D721Med (cell line): ENCODE results near the gene SMIM8.

Experiments used
- DNase-seq: peaks from one replicate; pipeline ENCODE4 v3.0.0; 2011; ENCODE audit warnings: low spot score; ENCODE audit not compliant: insufficient read length
- FAIRE-seq: peaks from 2 replicates; lab custom pipeline; 2011; peaks lifted over from hg19 to GRCh38; lab: Jason Lieb, UNC
- CTCF ChIP-seq: IDR thresholded peaks from 2 replicates; pipeline ENCODE4 v1.5.1; 2012; ENCODE audit warnings: mild to moderate bottlenecking, control low read depth; ENCODE audit not compliant: insufficient read depth; ENCODE audit errors: missing control alignments

SMIM8 gene

GRCh38 chr6:87333591-87334181 is 11.3 kb downstream of the SMIM8 start:
- no peak for TF ChIP-seq CTCF
- no peak for FAIRE-seq
- DNase-seq: no peak

DNA sequence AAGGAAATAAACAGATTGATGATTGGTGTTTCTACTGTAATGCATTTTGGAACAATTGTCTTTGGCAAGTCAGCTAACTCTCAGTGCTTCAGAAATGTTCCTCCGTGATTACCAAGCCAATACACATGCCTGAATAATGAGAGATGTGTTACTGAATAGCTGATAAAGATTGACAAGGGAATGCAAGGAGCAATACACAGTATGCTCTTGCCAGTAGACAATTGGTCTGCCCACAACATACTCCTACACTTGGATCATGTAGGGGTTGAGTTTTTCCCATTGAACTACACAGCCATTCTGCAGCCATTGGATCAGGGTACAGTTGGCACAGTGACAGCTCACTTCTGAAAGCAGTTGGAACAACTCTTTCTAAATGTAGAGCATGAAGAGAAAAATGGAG is 12.3 kb downstream of the SMIM8 start:
- TF ChIP-seq CTCF: no peak
- FAIRE-seq: no peak

GRCh38 chr6:87336367-87336766 is 14.0 kb downstream of the SMIM8 start:
- no peak for TF ChIP-seq CTCF
- DNase-seq (no peak), FAIRE-seq (no peak)

More for the DNA sequence above, 12.3 kb downstream of the SMIM8 start:
- DNase-seq: no peak

GRCh38 chr6:87340230-87340629 is 17.8 kb downstream of the SMIM8 start:
- DNase-seq (no peak), FAIRE-seq (no peak)
- no peak for TF ChIP-seq CTCF

- FAIRE-seq (no peak), DNase-seq (no peak)
- TF ChIP-seq CTCF: no peak
Measured at GRCh38 chr6:87341158-87341557, 18.8 kb downstream of the SMIM8 start.

- FAIRE-seq: peak; percentile 46
- no peak for TF ChIP-seq CTCF
- no peak for DNase-seq
Measured at GRCh38 chr6:87341899-87342298, 19.5 kb downstream of the SMIM8 start.

GRCh38 chr6:87342829-87343228 is 20.4 kb downstream of the SMIM8 start:
- peak; percentile 6 for FAIRE-seq
- no peak for TF ChIP-seq CTCF
- DNase-seq: no peak
